K562 (cell line): ENCODE measurements around the gene VPS11. TPM values are rescaled to one million over a fixed set of nuclear protein-coding genes. Genes with fewer than 3 reads are reported as not detected.

Experiments used
- ASH1L ChIP-seq: fragments of 450-650 bp; IDR thresholded peaks from 2 replicates; pipeline ENCODE4 v1.6.1; 2018; ENCODE audit warnings: borderline replicate concordance, mild to moderate bottlenecking, low read depth; ENCODE audit not compliant: partially characterized antibody
- BCOR ChIP-seq: fragments of 450-650 bp; IDR thresholded peaks from 2 replicates; pipeline ENCODE4 v1.6.1; 2016
- CAMTA2 ChIP-seq: fragments of 250-450 bp; sonication (Bioruptor Pico); conservative IDR thresholded peaks from 2 replicates; pipeline ENCODE4 v1.5.1; 2022
- CC2D1A ChIP-seq: fragments of 450-650 bp; IDR thresholded peaks from 2 replicates; pipeline ENCODE4 v1.6.1; 2017; ENCODE audit warnings: mild to moderate bottlenecking
- CEBPG ChIP-seq, 3 experiments: fragments of 200-800 bp in 1 of 3; sonication (Bioruptor generic) in 1 of 3; sonication (generic) in 1 of 3; formaldehyde crosslinking in 1 of 3; IDR thresholded peaks in 2 of 3; conservative IDR thresholded peaks in 1 of 3; 2 replicates each; pipeline versions ENCODE4 v1.6.1 to v1.8.0; 2016 to 2022; ENCODE audit warnings: missing compliant biosample characterization in 2 of 3, missing genetic modification characterization in 2 of 3, mild to moderate bottlenecking in 1 of 3, missing genetic modification reagents in 1 of 3
- CREBBP ChIP-seq: IDR thresholded peaks from one replicate; pipeline ENCODE4 v1.6.1; 2012; ENCODE audit warnings: low read depth, mild to moderate bottlenecking, control low read depth, inconsistent platforms, low read length
- EZH2 ChIP-seq: IDR thresholded peaks from 2 replicates; pipeline ENCODE4 v1.6.1; 2012; ENCODE audit warnings: low read depth, mild to moderate bottlenecking, inconsistent platforms, low read length, borderline replicate concordance
- FOXK1 ChIP-seq: sonication (generic); formaldehyde crosslinking; IDR thresholded peaks from 2 replicates; pipeline ENCODE4 v1.8.0; 2022; ENCODE audit warnings: missing genetic modification reagents, mild to moderate bottlenecking, borderline replicate concordance
- IRF9 ChIP-seq: fragments of 450-650 bp; IDR thresholded peaks from 2 replicates; pipeline ENCODE4 v1.6.1; 2016; ENCODE audit warnings: missing biosample characterization, missing genetic modification characterization
- KDM2B ChIP-seq: fragments of 250-450 bp; sonication (Bioruptor Pico); IDR thresholded peaks from 2 replicates; pipeline ENCODE4 v1.8.0; 2021; ENCODE audit warnings: mild to moderate bottlenecking, moderate library complexity
- KLF1 ChIP-seq: fragments of 450-650 bp; IDR thresholded peaks from 2 replicates; pipeline ENCODE4 v1.6.1; 2016; ENCODE audit warnings: missing genetic modification characterization, missing compliant biosample characterization
- MCM3 ChIP-seq: fragments of 450-650 bp; IDR thresholded peaks from 2 replicates; pipeline ENCODE4 v1.6.1; 2016
- NBN ChIP-seq: fragments of 450-650 bp; IDR thresholded peaks from 2 replicates; pipeline ENCODE4 v1.6.1; 2016; ENCODE audit warnings: low read depth, mild to moderate bottlenecking
- NCOA4 ChIP-seq: fragments of 450-650 bp; IDR thresholded peaks from 2 replicates; pipeline ENCODE4 v1.6.1; 2018; ENCODE audit warnings: mild to moderate bottlenecking; ENCODE audit not compliant: partially characterized antibody
- NR1H2 ChIP-seq: sonication (generic); formaldehyde crosslinking; IDR thresholded peaks from 2 replicates; pipeline ENCODE4 v1.4.0; 2020; ENCODE audit warnings: mild to moderate bottlenecking, missing genetic modification reagents
- RBM17 ChIP-seq: fragments of 200-400 bp; formaldehyde crosslinking; IDR thresholded peaks from 2 replicates; pipeline ENCODE4 v1.6.1; 2017; ENCODE audit warnings: low read depth, mild to moderate bottlenecking, low read length, borderline replicate concordance
- SLC30A9 ChIP-seq: fragments of 250-450 bp; sonication (Bioruptor Pico); IDR thresholded peaks from 2 replicates; pipeline ENCODE4 v1.8.0; 2022; ENCODE audit warnings: mild to moderate bottlenecking, moderate library complexity
- SMARCC2 ChIP-seq: fragments of 450-650 bp; IDR thresholded peaks from 2 replicates; pipeline ENCODE4 v1.6.1; 2017; ENCODE audit warnings: antibody characterized with exemption, moderate library complexity, mild to moderate bottlenecking, low read depth
- SOX6 ChIP-seq: fragments of 450-650 bp; IDR thresholded peaks from 2 replicates; pipeline ENCODE4 v1.6.1; 2014; ENCODE audit warnings: mild to moderate bottlenecking
- SREBF1 ChIP-seq: fragments of 150-350 bp; IDR thresholded peaks from 2 replicates; pipeline ENCODE4 v1.6.1; 2014; ENCODE audit warnings: antibody characterized with exemption, low read depth, low read length, borderline replicate concordance
- STAT5B ChIP-seq: fragments of 250-450 bp; sonication (Bioruptor Pico); IDR thresholded peaks from 2 replicates; pipeline ENCODE4 v1.8.0; 2021; ENCODE audit warnings: mild to moderate bottlenecking, inconsistent platforms
- TEAD4 ChIP-seq, 2 experiments: sonication (generic) in 1 of 2; formaldehyde crosslinking in 1 of 2; IDR thresholded peaks; 2 replicates each; pipeline versions ENCODE4 v1.6.1 to v1.8.0; 2012 to 2022; ENCODE audit warnings: borderline replicate concordance in 1 of 2, inconsistent platforms in 1 of 2, low read length in 1 of 2, mild to moderate bottlenecking in 1 of 2, missing genetic modification reagents in 1 of 2
- TFAM ChIP-seq: fragments of 250-450 bp; sonication (Bioruptor Pico); conservative IDR thresholded peaks from 2 replicates; pipeline ENCODE4 v1.5.0; 2021; ENCODE audit warnings: mild to moderate bottlenecking, moderate library complexity
- TGIF2 ChIP-seq: sonication (generic); formaldehyde crosslinking; IDR thresholded peaks from 2 replicates; pipeline ENCODE4 v1.8.1; 2022; ENCODE audit warnings: mild to moderate bottlenecking, missing genetic modification reagents, moderate library complexity
- ZFP91 ChIP-seq: sonication (generic); formaldehyde crosslinking; IDR thresholded peaks from 2 replicates; pipeline ENCODE4 v1.8.0; 2022; ENCODE audit warnings: mild to moderate bottlenecking, missing genetic modification reagents
- polyA plus RNA-seq, 8 experiments: library from polyadenylated mRNA; depleted of rRNA in 4 of 8; stranded (reverse) in 5 of 8; unstranded in 3 of 8; fragments of >200 nt; fragmentation: Nextera tagmentation in 2 of 8; fragmentation: Illumina TruSeq in 1 of 8; extraction: Ambion mirVana in 2 of 8; extraction: Trizol in 1 of 8; gene quantifications; 2 replicates each; pipeline versions ENCODE4 v1.2.1 to v1.2.3, GENCODE V29; 2011 to 2014; ENCODE audit warnings: inconsistent platforms in 1 of 8, missing spikeins in 1 of 8
- total RNA-seq, 7 experiments: library from RNA; depleted of rRNA in 6 of 7; stranded (reverse); fragments of >200 nt in 6 of 7; fragmentation: Illumina TruSeq in 2 of 7; extraction: Trizol in 2 of 7; gene quantifications; 2 replicates each; pipeline versions ENCODE4 v1.2.1 to v1.2.3, GENCODE V29; 2011 to 2021; ENCODE audit warnings: low replicate concordance in 1 of 7
- TF ChIP-seq, protein P1 (sequence below): IDR thresholded peaks from 3 replicates; pipeline ENCODE4 v1.6.1; 2011; ENCODE audit warnings: borderline replicate concordance, mild to moderate bottlenecking; ENCODE audit not compliant: insufficient read length, insufficient read depth
- TF ChIP-seq, protein P2 (sequence below): fragments of 250-450 bp; sonication (Bioruptor Pico); IDR thresholded peaks from 2 replicates; pipeline ENCODE4 v1.8.0; 2022; ENCODE audit warnings: moderate library complexity, mild to moderate bottlenecking, inconsistent platforms

Gene VPS11
- total and polyA plus RNA-seq, 9 of the 15 experiments (the other 6 are each of a cell fraction or from before 2014, with no cell fraction given): 14.1 to 35.5 (median 27.5) TPM

DNA sequence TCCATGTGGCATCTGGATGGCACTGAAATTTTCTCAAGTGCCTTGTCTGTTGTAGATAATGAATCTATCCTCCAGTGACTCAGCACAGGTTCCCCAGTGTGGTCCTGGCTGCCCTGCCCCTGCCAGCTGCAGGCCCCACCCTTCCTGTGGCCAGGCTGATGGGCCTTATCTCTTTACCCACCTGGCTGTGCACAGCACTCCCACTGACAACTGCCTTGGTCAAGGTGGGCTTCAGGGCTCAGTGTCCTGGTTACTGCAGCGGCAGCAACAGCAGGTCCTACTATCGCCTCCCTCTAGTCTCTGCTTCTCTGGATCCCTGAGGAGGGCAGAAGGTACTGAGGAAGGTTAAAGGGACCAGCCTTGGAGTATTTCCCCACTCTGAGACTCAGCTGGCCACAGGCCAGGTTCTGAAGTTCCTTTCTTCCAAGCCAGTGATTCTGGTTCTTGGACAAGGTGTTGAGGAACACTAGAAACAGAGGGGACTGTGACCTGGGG is 20.2 kb downstream of the VPS11 start (continued):
- TF ChIP-seq MCM3: no peak
- peak; percentile 94 for TF ChIP-seq SOX6
- no peak for TF ChIP-seq TFAM
- TF ChIP-seq KDM2B: no peak
- no peak for TF ChIP-seq RBM17
- no peak for TF ChIP-seq STAT5B (CRISPR knock-in tag)
- 0 out of 2 replicates have a peak, but pooled peaks have one; percentile 72 for TF ChIP-seq ZFP91 (CRISPR knock-in tag)
- no peak for TF ChIP-seq ASH1L
- TF ChIP-seq IRF9: no peak
- peak; percentile 100 for TF ChIP-seq KLF1 (tag)
- TF ChIP-seq CAMTA2: no peak; the same call in 1 of the 2 replicates
- TF ChIP-seq CC2D1A: peak; percentile 96
- TF ChIP-seq, protein P1, sequence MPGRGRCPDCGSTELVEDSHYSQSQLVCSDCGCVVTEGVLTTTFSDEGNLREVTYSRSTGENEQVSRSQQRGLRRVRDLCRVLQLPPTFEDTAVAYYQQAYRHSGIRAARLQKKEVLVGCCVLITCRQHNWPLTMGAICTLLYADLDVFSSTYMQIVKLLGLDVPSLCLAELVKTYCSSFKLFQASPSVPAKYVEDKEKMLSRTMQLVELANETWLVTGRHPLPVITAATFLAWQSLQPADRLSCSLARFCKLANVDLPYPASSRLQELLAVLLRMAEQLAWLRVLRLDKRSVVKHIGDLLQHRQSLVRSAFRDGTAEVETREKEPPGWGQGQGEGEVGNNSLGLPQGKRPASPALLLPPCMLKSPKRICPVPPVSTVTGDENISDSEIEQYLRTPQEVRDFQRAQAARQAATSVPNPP: no peak
- no peak for TF ChIP-seq EZH2
- TF ChIP-seq SREBF1: no peak
- no peak for TF ChIP-seq TGIF2
- TF ChIP-seq, protein P2, sequence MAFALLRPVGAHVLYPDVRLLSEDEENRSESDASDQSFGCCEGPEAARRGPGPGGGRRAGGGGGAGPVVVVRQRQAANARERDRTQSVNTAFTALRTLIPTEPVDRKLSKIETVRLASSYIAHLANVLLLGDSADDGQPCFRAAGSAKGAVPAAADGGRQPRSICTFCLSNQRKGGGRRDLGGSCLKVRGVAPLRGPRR (CRISPR knock-in tag): no peak
- peak; percentile 99 for TF ChIP-seq TEAD4 (IDR thresholded peaks at IDR 0.05; ENCODE audit: low read length)
- no peak for TF ChIP-seq TEAD4 (CRISPR knock-in tag; IDR thresholded peaks at IDR 0.05; ENCODE audit: borderline replicate concordance)
- TF ChIP-seq CEBPG (CRISPR knock-in tag; IDR thresholded peaks at IDR 0.05): no peak
- no peak for TF ChIP-seq CEBPG (tag; conservative IDR thresholded peaks at IDR 0.05 in 1 of 2, IDR thresholded peaks at IDR 0.05 in 1 of 2)
- peak; percentile 69; the same call in 1 of the 2 replicates for TF ChIP-seq NBN
- peak; percentile 97 for TF ChIP-seq SMARCC2
- TF ChIP-seq SLC30A9 (CRISPR knock-in tag): no peak
- peak; percentile 86 for TF ChIP-seq BCOR
- TF ChIP-seq CREBBP: no peak
- TF ChIP-seq NR1H2 (CRISPR knock-in tag): no peak
- TF ChIP-seq FOXK1 (CRISPR knock-in tag): no peak
- TF ChIP-seq NCOA4: peak; percentile 45
